G401 (cell line): ENCODE results near the gene MGA. TPM values are rescaled to one million over a fixed set of nuclear protein-coding genes. Genes with fewer than 3 reads are reported as not detected.
"Not testable (repeated sequence)": the region's sequence is repeated elsewhere in the genome, so short reads cannot be mapped to it uniquely, and the experiment has no call there.

Experiments used
- DNase-seq: peaks from one replicate; pipeline ENCODE4 v3.0.0-alpha.2; 2015; ENCODE audit warnings: low spot score
- in situ Hi-C: cut with HindIII; loops from 2 replicates; pipeline ENCODE4 v1.10.0; 2016; ENCODE audit warnings: low sequenced_read_pairs, mixed read lengths
- total RNA-seq: library from RNA; depleted of rRNA; stranded (reverse); fragments of >200 nt; shearing (Covaris generic); gene quantifications from 2 replicates; pipeline ENCODE4 v1.2.3, GENCODE V29; 2014

The MGA gene
- total RNA-seq, 1 experiment from 2014 or later = 22.0 TPM

GRCh38 chr15:41693757-41694156 lies 33.6 kb downstream of the MGA start:
- DNase-seq = no peak
- in situ Hi-C loops = no loop called here

GRCh38 chr15:41695750-41696436 lies 35.7 kb downstream of the MGA start:
- DNase-seq = peak; percentile 73
- in situ Hi-C loops = no loop called here

- DNase-seq = no peak
- in situ Hi-C loops = no loop called here
Observed at GRCh38 chr15:41698779-41699178, 38.6 kb downstream of the MGA start.

- in situ Hi-C loops = no loop called here
- DNase-seq = no peak
Observed at GRCh38 chr15:41703120-41703519, 42.9 kb downstream of the MGA start.

GRCh38 chr15:41713047-41713446 lies 52.8 kb downstream of the MGA start:
- peak; percentile 66 for DNase-seq
- in situ Hi-C loops = no loop called here

- in situ Hi-C loops = no loop called here
- DNase-seq = no peak
Observed at GRCh38 chr15:41714291-41714690, 54.1 kb downstream of the MGA start.

- in situ Hi-C loops = no loop called here
- DNase-seq = no peak
Observed at GRCh38 chr15:41716864-41717263, 56.7 kb downstream of the MGA start.

GRCh38 chr15:41727143-41727542 lies 66.9 kb downstream of the MGA start:
- DNase-seq = no peak
- in situ Hi-C loops = no loop called here

GRCh38 chr15:41728061-41728460 lies 67.9 kb downstream of the MGA start:
- in situ Hi-C loops = not testable (repeated sequence)

GRCh38 chr15:41730543-41730942 lies 70.3 kb downstream of the MGA start:
- no peak for DNase-seq
- in situ Hi-C loops = no loop called here

More at GRCh38 chr15:41728061-41728460, 67.9 kb downstream of the MGA start:
- not testable (repeated sequence) for DNase-seq

GRCh38 chr15:41732483-41732882 lies 72.3 kb downstream of the MGA start:
- DNase-seq = no peak
- in situ Hi-C loops = no loop called here

- no peak for DNase-seq
- in situ Hi-C loops = no loop called here
Observed at GRCh38 chr15:41734079-41734478, 73.9 kb downstream of the MGA start.

- in situ Hi-C loops = no loop called here
- DNase-seq = no peak
Observed at GRCh38 chr15:41735046-41735445, 74.8 kb downstream of the MGA start.

- in situ Hi-C loops, DNase-seq: not testable (repeated sequence)
Observed at GRCh38 chr15:41735492-41735891, 75.3 kb downstream of the MGA start.

GRCh38 chr15:41746802-41747201 lies 86.6 kb downstream of the MGA start:
- no peak for DNase-seq
- in situ Hi-C loops = no loop called here

- in situ Hi-C loops = no loop called here
- no peak for DNase-seq
Observed at GRCh38 chr15:41756198-41756597, 96.0 kb downstream of the MGA start.

- in situ Hi-C loops = no loop called here
- DNase-seq = peak; percentile 91
Observed at GRCh38 chr15:41772720-41773331, 112.6 kb downstream of the MGA start.

- in situ Hi-C loops = no loop called here
- DNase-seq = no peak
Observed at GRCh38 chr15:41773332-41773728, 113.1 kb downstream of the MGA start.

- in situ Hi-C loops = no loop called here
- peak; percentile 14 for DNase-seq
Observed at GRCh38 chr15:41773729-41774061, 113.5 kb downstream of the MGA start.

- peak; percentile 98 for DNase-seq
- in situ Hi-C loops = no loop called here
Observed at GRCh38 chr15:41774062-41774881, 114.1 kb downstream of the MGA start, which contains the start of gene MAPKBP1. MAPKBP1 (plus strand) TSS chr15:41774484; CDS start chr15:41775276, 792 bp downstream.
